ENCODE measurements around the gene ICAM5. TPM values are rescaled to one million over a fixed set of nuclear protein-coding genes. Genes with fewer than 3 reads are reported as not detected.

The ICAM5 gene
- total RNA-seq, 2 donors from 2014 or later = 7.1 TPM; not detected in 1

DNA sequence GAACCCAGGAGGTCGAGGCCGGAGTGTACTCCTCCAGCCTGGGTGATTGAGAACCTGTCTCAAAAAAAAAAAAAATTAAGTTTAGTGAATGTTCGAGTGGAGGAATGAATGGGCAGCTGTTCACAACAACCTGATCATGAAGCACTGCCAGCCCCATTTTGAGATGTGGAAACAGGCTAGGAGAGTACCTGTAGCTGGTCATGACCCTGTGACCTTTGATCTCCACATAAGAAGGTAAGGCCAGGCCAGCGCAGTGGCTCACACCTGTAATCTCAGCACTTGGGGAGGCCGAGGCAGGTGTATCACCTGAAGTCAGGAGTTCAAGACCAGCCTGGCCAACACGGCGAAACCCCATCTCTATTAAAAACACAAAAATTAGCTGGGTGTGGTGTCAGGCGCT lies 36.0 kb downstream of the ICAM5 start:
- DNase-seq (ENCODE audit: low spot score) = no peak
- TF ChIP-seq POLR2AphosphoS5 (IDR thresholded peaks at IDR 0.05) (no peak), POLR2A (IDR thresholded peaks at IDR 0.05) (no peak)
- TF ChIP-seq, protein P1, sequence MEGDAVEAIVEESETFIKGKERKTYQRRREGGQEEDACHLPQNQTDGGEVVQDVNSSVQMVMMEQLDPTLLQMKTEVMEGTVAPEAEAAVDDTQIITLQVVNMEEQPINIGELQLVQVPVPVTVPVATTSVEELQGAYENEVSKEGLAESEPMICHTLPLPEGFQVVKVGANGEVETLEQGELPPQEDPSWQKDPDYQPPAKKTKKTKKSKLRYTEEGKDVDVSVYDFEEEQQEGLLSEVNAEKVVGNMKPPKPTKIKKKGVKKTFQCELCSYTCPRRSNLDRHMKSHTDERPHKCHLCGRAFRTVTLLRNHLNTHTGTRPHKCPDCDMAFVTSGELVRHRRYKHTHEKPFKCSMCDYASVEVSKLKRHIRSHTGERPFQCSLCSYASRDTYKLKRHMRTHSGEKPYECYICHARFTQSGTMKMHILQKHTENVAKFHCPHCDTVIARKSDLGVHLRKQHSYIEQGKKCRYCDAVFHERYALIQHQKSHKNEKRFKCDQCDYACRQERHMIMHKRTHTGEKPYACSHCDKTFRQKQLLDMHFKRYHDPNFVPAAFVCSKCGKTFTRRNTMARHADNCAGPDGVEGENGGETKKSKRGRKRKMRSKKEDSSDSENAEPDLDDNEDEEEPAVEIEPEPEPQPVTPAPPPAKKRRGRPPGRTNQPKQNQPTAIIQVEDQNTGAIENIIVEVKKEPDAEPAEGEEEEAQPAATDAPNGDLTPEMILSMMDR (IDR thresholded peaks at IDR 0.05) = no peak
- no peak overlapping the region for H3K27ac ChIP-seq
- no peaks in the 10 kb centered on the region for H3K27me3 ChIP-seq (replicated peaks; ENCODE audit: insufficient read depth)
- no peaks in the 10 kb centered on the region for H3K4me1 ChIP-seq (replicated peaks)
- H3K36me3 ChIP-seq = peaks cover 15 to 65% of the 10 kb centered on the region in 2 donors
- WGBS = 94% methylated on average over 8 of the region's 8 CpGs
- no peaks in the 10 kb centered on the region for H3K9me3 ChIP-seq
- no peak overlapping the region for H3K4me3 ChIP-seq
- intact Hi-C loops (cut with DNase I) = no loop called here

DNA sequence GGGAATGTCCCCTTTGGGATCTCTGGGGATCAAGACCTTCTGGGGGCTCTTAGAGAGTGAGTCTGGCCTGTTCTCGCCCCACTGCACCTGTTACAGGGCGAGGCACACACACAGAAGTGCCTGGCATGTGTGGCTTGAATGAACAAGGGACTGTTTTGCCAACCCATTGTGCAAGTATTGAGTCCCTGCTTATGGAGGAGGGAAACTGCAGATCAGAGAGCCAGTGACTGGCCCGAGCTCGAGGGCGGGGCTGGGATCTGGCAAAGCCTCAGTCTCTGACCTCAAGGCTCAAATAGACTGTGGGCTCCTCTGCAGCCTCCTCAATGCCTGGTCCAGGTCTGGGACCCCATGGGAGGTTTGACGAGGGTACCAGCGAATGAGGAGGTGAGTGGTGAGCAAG lies 38.0 kb downstream of the ICAM5 start:
- H3K4me1 ChIP-seq (replicated peaks) = peaks cover 8% of the 10 kb centered on the region
- intact Hi-C loops (cut with DNase I) = no loop called here
- H3K4me3 ChIP-seq = no peak overlapping the region
- no peak for DNase-seq (ENCODE audit: low spot score)
- peaks cover 5 to 49% of the 10 kb centered on the region in 2 donors for H3K36me3 ChIP-seq
- TF ChIP-seq POLR2A (IDR thresholded peaks at IDR 0.05) (no peak), POLR2AphosphoS5 (IDR thresholded peaks at IDR 0.05) (no peak)
- TF ChIP-seq, protein P1 (IDR thresholded peaks at IDR 0.05) = no peak
- H3K27me3 ChIP-seq (replicated peaks; ENCODE audit: insufficient read depth) = no peaks in the 10 kb centered on the region
- no peak overlapping the region for H3K27ac ChIP-seq
- H3K9me3 ChIP-seq = no peaks in the 10 kb centered on the region
- 93% methylated on average over 7 of the region's 7 CpGs for WGBS

DNA sequence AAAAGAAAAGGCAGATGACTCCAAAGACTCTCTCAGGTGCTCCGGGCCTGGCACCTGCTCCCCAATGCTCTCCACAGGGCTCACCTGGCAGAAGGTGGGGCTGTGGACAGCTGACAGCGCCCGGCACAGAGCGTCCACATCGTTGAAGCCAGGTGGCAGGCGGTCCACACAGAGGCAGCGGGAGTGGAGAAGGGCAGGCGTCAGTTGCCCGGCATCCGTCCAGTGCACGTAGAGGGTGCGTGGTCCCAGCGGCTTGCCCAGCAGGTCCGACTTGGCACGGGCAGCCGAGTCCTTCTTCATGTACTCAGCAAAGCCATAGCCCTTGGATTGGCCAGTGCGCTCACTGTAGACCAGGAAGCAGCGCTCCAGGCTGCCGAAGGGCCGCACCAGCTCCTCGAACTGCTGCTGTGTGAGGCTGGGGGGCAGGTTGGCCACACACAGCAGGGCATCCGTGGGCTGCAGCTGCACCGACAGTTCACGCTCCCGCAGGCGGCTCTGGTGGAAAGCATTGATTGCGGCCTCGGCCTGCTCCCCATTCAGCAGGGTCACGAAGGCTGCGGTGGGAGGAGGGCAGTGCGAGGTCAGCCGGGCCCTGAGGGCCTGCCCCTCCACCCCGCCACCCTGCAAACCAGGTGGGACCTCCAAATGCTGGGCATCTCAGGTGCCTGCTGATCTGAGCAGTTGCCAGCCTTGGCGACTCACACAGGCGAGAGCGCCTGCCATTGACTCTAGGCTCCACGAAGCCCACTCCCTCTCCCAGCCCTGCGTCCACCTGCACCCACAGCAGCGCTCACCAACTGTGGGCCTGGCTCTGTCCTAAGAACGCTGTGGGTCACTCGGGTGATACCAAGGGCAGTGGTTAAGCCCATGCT lies 39.0 kb downstream of the ICAM5 start:
- intact Hi-C loops (cut with DNase I) = no loop called here
- DNase-seq (ENCODE audit: low spot score) = no peak
- peaks cover 5 to 40% of the 10 kb centered on the region in 2 donors for H3K36me3 ChIP-seq
- TF ChIP-seq POLR2A (IDR thresholded peaks at IDR 0.05) = no peak
- TF ChIP-seq POLR2AphosphoS5 (IDR thresholded peaks at IDR 0.05) = no peak
- TF ChIP-seq, protein P1 (IDR thresholded peaks at IDR 0.05) = no peak
- H3K27ac ChIP-seq = no peak overlapping the region
- H3K27me3 ChIP-seq (replicated peaks; ENCODE audit: insufficient read depth) = no peaks in the 10 kb centered on the region
- H3K4me1 ChIP-seq (replicated peaks) = peaks cover 9% of the 10 kb centered on the region
- no peak overlapping the region for H3K4me3 ChIP-seq
- no peaks in the 10 kb centered on the region for H3K9me3 ChIP-seq
- WGBS = 96% methylated on average over 41 of the region's 41 CpGs

DNA sequence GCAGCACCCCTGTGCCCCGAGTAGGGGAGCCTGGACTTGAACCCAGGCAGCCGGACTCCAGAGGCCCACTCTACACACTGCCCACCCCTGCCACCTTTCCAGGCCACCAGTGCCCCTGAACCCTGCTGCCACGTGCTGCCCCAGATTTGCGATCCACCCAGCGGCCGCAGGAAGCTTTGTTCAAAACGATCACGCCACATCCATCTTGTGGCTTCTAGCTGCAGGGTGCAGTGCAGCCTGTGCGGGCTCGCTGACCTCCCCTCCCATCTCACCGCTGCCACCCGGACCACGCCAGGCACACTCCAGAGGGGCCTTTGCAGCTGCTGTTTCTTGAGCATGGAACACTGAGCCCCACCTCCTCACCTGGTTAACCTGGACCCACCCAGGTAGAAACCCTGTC lies 39.8 kb downstream of the ICAM5 start:
- no peak overlapping the region for H3K4me3 ChIP-seq
- no peak overlapping the region for H3K27ac ChIP-seq
- peaks cover 11% of the 10 kb centered on the region for H3K4me1 ChIP-seq (replicated peaks)
- no peaks in the 10 kb centered on the region for H3K9me3 ChIP-seq
- TF ChIP-seq POLR2A (IDR thresholded peaks at IDR 0.05) (no peak), POLR2AphosphoS5 (IDR thresholded peaks at IDR 0.05) (no peak)
- TF ChIP-seq, protein P1 (IDR thresholded peaks at IDR 0.05) = no peak
- H3K36me3 ChIP-seq = peaks cover 5 to 40% of the 10 kb centered on the region in 2 donors
- DNase-seq (ENCODE audit: low spot score) = no peak
- WGBS = 91% methylated on average over 13 of the region's 13 CpGs
- intact Hi-C loops (cut with DNase I) = no loop called here
- H3K27me3 ChIP-seq (replicated peaks; ENCODE audit: insufficient read depth) = no peaks in the 10 kb centered on the region

Data from prostate gland (tissue), 2 donors.